HG03066 (cell line): ENCODE results near the gene GRM8.

Experiments
- ATAC-seq: cut with Tn5 transposase; IDR thresholded peaks from one replicate; pipeline ENCODE4 v1.9.1; 2021; ENCODE audit warnings: low read depth; ENCODE audit not compliant: unreplicated experiment

GRM8 gene

DNA sequence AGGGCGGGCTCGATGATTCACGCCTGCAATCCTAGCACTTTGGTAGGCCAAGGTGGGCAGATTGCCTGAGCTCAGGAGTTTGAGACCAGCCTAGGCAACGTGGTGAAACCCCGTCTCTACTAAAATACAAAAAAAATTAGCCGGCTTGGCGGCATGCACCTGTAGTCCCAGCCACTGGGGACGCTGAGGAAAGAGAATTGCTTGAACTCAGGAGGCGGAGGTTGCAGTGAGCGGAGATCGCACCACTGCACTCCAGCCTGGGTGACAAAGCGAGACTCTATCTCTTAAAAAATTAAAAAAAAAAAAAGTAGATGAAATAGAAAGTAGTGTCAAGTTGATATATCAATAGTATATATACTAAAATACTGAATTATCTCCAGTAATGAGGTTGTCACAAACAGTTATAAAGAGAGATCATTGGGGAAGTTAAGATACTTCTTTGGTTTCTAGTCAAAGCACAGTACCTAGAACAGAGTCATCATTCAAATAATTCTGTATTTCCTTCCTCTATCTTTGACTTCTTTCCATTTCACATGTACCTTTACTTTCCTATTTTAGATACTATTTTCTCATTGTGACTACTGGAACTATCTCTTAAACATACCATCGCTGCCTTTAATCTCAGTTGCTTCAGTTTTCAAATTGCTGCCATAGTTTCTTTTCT is 491.7 kb downstream of the GRM8 start:
- ATAC-seq: no peak

DNA sequence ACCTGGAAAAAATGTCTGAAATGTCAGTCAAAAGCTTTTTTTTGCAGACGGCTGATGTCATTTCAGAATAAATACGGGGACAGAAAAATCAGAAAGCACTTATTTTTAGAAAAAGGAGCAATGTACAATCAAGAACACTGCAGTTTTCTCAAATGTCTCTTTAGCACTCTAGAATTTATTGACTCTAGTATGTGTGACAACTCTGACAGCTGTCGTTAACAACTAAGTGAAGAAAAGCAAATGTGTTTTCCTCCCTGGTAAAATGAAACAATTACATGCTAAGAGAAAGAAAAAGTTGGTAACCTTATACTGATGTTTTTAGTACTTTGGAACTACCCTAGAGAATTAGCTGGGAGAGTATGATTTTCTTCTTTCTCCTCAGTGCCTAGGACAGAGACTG is 497.4 kb downstream of the GRM8 start:
- no peak for ATAC-seq

DNA sequence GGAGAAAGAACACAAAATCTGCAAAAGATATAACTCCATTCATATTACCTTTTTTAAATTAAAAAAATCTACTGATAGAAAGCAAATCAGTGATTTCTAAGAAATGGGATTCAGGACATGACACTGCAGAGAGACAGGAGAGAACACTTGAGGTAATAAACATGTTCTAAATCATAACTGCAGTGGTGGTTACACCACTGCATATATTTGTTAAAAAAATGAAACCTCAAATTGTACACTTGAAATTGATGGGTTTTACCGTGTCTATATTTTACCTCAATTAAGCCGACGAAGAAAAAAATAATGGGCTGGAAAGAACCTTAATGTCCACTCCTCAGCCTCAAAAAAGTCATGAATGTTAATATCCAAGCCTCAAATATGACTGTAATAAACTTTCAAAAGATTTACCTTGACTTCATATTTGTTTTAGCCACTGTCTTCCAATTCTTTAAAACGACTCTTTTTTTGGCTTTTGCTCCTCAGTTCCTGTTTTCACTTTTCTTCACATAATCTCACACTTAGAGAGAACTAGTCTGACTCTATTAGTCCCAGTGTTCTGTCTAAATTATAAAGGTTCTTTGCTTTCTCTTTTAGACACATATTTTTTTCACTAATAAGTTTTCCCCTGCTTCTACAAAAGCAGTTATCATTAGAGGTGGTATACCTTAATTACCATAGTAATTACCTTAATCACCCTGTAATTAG is 502.4 kb downstream of the GRM8 start:
- no peak for ATAC-seq

DNA sequence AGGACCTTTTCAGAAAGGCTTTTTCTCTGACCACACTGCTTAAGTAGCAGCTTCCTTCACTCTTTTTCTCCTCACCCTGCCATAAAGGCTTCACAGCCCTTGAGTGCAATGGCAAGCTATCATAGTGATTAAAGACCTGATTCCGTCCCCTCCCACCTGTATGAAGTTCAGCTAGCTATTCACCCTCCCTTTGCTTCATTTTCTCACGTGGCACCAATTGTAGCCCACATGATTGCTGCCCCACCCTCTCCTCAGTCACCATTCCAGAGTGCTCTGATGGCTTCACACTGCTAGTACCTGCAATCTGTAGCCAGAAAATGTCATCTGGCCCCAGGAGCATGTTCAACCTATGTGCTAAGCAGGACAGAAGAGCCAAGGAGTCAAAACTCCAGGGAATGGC is 523.8 kb downstream of the GRM8 start:
- ATAC-seq: no peak

DNA sequence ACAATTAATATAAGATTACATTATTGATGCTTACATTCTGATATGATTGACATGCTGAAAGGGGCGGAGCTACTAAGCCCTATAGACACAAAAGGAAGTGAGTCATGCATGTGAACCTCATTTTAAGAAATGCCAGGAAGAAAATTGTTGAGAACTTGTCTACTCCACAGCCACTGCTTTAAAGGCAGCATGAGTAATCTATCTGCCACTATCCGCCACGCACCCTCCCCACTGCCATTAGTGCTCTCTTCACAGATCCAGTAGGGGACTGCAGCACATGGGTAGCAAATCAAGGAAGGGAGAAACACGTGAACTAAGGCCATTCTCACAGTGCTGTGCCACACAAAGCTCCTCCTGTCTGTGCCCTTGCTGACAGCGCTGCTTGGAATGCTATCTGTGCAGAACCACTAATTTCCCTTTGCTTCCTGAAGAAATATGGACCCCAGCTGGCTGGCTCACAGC is 524.8 kb downstream of the GRM8 start:
- ATAC-seq: no peak

DNA sequence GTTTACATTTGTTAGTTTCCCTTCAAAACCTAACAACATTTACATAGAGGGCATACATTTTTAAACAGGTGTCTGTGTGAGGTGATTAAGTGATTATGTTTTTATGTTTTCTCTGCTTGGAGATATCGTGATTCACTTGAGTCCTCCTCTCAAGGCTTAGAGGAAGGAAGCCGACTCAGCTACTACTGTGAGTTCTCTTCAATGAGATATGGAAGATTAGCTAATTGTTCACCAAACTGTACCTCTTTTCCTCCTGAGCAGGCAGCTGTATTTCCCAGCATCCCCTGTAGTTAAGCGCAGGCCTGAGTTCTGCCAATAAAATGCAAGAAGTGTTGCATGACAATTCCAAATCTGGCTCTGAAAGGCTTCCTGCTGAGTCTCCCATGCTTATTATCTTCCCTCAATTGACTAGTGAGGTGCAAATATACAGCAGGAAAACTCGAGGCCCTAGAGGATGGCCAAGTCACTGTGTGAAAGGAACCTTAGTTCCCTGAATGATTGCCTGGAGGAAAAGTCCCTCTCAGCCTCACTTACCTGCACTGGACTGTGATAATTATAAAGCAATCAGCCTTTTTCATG is 528.7 kb downstream of the GRM8 start:
- no peak for ATAC-seq

DNA sequence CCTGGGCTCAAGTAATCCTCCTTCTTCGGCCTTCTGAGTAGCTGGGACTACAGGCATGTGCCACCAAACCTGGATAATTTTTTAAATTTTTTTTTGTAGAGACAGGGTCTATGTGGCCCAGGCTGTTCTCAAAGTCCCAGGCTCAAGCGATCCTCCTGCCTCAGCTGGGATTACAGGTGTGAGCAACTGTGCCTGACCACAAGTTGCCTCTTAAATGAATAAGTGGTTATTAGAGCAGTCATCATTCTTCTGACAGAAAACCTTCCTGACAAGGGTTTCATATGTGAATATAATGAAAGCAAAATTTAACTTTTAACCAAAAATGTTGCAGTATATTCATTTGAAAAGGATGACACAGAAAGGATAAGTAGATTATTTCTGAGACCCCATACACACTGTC is 532.5 kb downstream of the GRM8 start:
- peak; percentile 91 for ATAC-seq

DNA sequence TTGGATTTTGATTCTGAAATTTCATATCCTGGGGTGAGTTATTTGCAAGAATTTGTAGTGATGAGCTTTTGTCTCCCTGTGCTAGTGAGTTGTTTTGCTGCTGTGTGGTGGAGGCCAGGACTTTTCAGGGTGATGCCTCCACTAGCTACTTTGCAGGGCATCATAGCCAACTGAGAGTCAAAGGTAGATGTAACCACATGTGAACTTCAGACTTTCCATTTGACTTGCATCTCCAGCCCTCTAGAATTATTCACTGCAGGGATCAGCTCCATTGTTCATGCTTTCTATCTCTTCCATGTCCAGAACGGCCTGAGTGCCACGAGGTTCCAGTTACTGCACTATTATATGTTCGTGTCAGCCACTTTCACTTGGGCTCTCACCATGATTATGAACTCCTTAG is 534.3 kb downstream of the GRM8 start:
- no peak for ATAC-seq

DNA sequence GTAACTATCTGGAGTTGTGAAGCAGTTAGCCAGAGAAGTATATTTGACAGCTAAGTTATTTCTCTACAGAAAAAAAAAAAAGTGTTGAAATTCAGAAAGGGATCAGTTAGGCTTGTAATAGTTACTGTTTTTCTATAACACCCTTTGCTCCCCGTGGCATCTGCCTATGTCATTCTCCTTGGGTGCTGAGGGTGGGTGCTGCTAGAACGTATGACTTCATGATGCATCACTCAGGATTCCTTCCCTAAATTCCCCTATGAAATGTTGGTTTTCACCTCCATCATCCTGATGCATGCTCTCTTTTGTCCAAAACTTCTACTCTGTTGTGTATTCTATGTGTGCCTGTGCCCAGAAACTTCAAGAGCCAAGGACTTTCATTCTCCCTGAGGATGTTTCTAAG is 536.4 kb downstream of the GRM8 start:
- ATAC-seq: no peak

DNA sequence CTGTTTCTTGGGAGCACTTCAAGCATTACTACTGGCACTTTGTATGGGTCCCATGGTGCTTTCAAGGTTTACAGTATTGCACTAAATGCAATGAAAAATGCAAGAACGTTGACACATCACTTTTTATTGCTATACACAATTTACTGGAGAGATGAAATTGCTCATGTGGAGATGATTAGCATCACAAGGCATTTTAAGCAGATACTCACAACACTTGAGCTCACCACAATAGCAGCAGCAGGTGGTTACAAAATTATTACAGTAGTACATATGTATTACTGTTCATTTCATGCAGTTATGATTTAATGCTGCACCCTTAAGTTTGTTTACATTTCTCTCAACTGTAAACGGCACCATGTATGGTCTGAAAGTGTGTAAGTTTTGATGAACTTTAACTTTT is 537.7 kb downstream of the GRM8 start:
- no peak for ATAC-seq

DNA sequence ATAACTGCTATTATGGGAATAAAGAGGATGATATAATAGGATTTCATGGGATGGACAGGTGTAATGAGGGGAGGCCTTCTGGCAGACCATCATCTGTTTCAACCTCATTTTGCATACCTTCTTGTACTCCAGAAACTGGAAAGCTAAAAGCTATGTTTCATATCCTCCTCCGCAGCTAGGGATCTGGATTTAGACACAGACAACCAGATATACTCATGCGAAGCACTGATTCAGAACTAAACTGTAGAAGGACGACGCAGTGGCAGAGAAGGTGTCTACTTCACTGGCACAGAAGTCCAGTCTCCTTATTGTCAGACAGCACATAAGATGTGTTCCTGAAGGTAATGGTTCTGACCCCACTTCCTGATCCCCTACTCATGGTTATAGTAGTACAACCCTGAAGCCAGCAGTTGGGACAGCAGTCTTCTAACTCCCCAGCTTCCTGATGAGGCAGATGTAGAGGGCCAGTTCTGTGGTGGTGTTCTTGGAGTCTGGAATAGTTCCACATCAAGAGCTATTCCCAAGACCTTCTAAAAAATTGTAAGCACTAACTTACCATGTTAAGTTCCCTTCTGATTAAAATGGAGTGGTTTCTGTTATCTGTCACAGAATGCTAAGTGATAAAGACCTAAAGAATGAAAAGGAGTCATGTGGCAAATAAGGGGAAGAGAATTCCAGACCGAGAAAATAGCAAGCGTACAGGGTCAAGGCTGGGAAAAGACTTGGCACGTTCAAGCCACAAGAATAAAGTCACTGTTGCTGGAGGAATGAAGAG is 550.3 kb downstream of the GRM8 start:
- ATAC-seq: peak; percentile 47

DNA sequence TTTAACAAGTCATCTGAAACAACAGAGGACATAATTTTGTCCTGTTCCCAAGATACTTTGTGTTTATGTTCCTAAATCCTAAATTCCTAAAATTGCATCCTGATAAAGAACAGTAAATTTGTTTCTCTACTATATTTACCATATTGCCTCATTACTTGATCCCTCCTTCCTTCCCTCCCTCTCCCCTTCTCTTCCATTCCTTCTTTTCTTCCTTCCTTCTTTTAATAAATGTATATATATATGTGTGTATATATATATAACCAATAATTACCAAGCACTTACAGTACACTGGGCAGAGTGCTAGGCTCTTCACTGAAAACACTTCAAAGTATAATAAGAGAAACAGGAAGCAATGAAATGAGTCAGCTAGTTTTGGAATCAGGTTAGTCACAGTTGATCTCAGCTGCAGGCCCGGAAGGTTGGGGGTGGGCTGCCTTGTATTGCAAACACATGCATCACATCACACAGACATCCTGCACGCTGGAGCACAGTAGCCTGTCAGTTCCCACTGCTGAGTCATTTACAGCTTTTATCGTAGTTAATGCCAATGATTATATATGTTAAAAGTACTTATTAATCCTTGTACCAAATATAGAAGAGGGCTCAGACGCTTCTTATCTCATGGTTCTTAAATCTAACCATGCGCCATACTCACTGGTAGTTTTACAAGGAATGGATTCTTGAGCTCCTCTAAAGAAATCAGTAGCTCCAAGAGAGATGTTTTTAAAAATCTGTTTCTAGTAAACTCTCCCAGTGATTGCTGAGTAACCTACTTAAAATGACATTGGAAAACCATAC is 551.7 kb downstream of the GRM8 start:
- ATAC-seq: peak; percentile 89

DNA sequence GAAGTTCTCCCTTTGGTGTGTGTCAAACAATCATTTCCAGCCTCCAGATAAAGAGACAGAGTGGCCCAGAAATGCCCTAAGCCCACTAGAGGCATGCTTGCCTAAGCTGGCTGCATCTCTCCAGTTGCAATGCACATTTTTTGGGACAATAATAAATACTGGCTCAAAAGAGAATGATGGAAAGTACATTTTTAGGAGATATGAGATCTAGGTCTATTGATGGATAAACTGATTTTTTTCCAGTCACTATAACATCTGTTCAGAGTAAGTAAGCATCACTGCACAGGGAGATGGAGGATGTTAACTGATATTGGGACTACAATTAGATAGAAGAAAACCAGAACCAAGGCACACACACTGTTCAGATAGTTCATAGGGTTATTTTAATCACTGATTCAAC is 553.0 kb downstream of the GRM8 start:
- no peak for ATAC-seq

DNA sequence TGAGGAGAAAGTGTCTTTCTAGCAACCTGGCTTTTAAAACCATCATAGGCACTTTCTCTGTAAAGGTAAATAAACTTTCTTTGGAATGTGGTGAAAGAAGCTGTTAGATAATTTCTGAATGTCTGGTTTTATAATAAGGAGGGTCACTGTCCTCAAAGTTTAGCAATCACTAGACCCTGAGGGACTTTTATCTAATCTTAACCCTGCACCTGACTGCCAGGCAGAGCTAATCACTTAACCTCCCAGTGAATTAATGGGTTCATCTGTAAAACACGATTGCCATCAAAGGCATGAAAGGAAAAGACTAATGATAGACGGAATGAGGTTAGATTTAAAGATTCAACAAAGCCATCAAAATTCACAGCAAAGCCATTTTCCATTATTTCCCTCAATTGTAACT is 553.8 kb downstream of the GRM8 start:
- ATAC-seq: no peak

DNA sequence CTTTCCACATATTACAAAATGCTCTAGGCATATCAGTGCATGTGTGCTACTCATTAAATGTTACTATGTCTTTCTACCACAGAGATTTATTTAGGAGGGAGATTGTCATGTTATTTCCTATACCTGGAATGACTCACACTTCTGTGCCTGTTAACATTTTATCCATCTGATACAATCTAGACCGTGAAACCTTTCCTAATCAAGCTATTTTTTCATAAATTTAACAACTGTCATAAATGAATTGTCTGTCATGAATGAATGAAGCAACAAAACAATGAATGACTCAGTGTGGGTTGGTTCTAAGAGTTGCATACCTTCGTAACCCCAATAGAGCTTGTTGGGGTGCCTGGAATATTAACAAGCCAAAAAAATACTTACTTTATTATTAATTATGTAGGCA is 554.3 kb downstream of the GRM8 start:
- ATAC-seq: no peak

DNA sequence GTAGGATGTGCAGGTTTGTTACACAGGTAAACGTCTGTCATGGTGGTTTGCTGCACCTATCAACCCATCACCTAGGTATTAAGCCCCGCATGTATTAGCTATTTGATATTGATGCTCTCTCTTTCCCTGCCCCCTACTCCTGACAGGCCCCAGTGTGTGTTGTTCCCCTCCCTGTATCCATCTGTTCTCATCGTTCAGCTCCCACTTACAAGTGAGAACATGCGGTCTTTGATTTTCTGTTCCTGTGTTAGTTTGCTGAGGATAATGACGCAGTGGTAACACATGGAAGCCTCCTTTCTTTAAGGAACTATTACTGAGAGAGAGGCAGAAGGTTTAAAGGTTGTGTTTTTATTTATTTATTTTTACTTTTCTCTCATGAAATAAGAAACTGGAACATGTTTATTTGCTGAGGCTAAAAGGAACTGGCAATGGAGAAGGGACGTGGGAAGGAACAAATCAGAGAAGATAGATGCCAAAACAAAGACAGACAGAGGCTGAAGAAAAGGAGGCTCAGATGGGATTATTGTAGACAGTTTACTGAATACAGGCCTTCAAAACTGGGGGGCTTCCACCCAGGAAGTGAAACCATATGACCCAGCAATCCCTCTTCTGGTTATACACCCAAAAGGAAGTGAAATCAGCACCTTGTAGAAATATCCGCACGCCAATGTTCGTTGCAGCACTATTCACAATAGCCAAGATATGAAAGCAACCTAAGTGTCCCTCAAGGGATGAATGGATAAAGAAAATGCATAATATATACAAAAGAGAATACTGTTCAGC is 556.3 kb downstream of the GRM8 start:
- ATAC-seq: peak; percentile 31

DNA sequence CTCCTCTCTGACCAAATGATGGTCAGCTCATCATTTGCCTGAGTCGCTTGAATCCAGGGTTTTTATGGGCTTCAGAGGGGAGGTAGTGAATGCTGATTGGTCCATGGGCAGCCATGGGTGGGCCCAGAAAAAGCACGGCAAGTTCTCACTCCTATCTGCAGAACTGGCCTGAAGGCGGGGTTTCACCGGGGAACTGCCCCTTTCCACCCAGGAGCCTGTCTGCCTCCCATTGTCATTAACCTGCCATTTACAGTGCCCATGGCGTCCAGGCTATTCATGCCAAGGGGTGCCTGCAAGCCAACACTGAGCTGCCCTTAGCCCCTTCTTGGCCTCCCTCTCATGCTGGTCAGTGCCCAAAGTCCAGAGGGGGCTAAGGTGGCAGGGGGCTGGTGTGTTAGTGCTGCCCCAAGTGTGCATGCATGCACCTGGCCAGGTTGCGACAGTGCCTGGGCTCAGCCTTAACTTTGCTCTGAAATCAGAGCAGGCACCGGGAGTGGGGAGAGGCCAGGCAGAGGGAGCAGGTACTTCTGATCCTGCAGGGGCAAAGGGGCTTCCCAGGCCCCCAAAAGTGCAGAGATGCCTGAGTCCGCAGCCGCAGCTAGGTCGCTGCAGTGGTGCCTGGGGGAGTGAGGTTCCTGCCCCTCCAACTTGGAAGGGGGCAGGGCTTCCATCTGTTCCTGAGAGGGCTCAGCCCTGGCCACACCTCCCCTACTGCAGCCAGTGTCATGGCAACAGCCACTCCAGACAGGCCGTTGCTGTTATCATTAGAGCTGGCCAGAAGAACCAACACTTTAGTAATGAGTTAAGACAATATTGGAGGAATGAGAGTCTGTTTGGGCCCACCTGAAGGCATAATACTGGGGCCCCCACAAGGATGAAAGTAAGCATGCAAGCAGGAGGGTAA is 561.6 kb downstream of the GRM8 start:
- ATAC-seq: no peak

DNA sequence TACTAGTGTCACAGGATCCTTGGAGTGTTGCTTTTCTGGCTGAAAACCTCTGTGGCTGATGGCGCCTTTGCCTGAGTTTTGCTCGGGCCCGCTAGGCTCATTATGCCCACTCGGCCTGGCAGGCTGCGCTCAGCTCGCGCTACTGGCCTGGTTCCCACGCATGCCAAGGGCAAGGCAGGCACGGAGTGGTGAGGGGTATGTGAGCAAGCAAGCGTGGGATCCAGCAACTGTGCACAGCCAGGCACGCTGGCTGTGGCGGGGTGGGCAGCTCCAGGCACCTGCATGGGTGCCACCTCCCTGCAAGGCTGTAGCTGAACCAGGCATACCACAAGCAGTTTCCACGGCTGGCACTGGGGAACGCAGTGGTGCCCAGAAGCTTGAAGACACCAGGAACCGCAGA is 562.6 kb downstream of the GRM8 start:
- no peak for ATAC-seq

DNA sequence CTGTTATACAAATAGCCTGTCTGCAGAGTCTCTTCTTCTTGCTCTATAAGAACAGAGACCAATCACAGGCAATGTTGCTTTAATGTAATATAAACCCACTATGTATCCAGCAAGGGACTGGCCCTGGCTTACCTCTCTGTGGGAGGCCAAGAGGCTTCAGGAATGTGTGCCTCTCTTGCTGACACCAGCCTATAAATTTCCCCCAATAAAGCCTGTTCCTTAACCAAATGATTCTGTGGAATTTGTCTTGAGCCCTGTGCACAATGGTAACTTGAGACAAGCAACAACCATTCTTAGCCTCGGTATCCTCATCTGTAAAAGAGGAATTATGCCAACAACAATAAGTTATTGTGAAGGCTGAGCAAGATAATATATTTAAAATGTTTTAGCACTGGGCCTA is 563.7 kb downstream of the GRM8 start:
- no peak for ATAC-seq
